ENCODE data around the gene PIK3C2G. TPM values are rescaled to one million over a fixed set of nuclear protein-coding genes. Genes with fewer than 3 reads are reported as not detected.

Gene PIK3C2G
- total RNA-seq, 1 experiment from 2014 or later: not detected

DNA sequence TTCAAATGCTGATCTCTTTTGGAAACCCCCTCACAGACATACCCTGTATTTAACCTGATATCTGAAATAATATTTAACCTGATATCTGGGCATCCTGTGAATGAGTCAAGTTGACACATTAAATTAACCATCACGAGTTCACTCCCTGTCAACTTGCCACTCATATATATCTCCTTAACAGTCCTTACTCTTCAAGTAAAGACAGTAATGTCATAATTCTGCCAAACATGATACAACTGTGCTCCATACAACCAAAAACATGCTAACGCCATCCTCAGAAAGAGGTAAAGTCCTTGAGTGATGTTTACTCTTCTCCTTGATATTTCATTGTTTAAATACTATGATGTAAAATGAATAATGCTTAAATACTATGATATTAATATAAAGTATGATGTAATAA lies 371.5 kb downstream of the PIK3C2G start:
- ATAC-seq: no peak
- ChIA-PET POLR2A (no interaction called here), CTCF (no interaction called here)

DNA sequence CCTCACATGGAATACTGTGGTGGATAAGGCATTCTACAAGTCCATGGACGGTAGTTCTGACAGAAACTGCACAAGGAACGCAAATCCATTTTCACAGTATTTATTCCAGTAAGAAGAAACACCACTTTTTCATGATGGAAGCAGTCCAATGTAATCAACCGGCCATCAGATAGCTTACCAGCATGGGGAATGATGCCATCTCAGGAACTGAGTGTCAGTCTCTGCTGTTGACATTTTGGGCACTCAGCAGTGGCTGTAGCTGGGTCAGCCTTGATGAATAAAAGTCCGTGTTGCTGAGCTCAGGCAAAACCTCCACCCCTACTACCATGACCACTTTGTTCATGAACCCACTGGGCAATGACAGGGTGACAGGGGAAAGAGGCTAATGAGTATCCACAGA lies 373.1 kb downstream of the PIK3C2G start:
- Histone ChIP-seq H3K36me3 (ENCODE audit: control insufficient read depth, insufficient read depth, low read length) (no peaks in the 10 kb centered on the region), H3K4me1 (ENCODE audit: control insufficient read depth, insufficient read depth, low read length) (no peaks in the 10 kb centered on the region), H3K27ac (ENCODE audit: low read length) (no peak overlapping the region), H3K9me3 (ENCODE audit: control insufficient read depth, insufficient read depth, low read depth, low read length) (no peaks in the 10 kb centered on the region), H3K4me3 (ENCODE audit: low read depth in 2 of 2, low read length in 2 of 2) (no peak overlapping the region), H3K27me3 (ENCODE audit: control insufficient read depth, insufficient read depth, low read length) (no peaks in the 10 kb centered on the region)
- ATAC-seq: no peak
- CTCF ChIA-PET: no interaction called here
- BruUV-seq (replicated peaks): no TSS peak
- no peak for DNase-seq (ENCODE audit: low read depth, low spot score)
- POLR2A ChIA-PET: no interaction called here
- TF ChIP-seq TCF7L2 (IDR thresholded peaks at IDR 0.05; ENCODE audit: low read depth, low read length) (no peak), POLR2AphosphoS5 (IDR thresholded peaks at IDR 0.05; ENCODE audit: low read depth, low read length) (no peak), SIN3A (IDR thresholded peaks at IDR 0.05; ENCODE audit: borderline replicate concordance, insufficient read depth, low read depth, low read length) (no peak)
- TF ChIP-seq, protein P1, sequence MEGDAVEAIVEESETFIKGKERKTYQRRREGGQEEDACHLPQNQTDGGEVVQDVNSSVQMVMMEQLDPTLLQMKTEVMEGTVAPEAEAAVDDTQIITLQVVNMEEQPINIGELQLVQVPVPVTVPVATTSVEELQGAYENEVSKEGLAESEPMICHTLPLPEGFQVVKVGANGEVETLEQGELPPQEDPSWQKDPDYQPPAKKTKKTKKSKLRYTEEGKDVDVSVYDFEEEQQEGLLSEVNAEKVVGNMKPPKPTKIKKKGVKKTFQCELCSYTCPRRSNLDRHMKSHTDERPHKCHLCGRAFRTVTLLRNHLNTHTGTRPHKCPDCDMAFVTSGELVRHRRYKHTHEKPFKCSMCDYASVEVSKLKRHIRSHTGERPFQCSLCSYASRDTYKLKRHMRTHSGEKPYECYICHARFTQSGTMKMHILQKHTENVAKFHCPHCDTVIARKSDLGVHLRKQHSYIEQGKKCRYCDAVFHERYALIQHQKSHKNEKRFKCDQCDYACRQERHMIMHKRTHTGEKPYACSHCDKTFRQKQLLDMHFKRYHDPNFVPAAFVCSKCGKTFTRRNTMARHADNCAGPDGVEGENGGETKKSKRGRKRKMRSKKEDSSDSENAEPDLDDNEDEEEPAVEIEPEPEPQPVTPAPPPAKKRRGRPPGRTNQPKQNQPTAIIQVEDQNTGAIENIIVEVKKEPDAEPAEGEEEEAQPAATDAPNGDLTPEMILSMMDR (IDR thresholded peaks at IDR 0.05): no peak
- TF ChIP-seq, protein P2, sequence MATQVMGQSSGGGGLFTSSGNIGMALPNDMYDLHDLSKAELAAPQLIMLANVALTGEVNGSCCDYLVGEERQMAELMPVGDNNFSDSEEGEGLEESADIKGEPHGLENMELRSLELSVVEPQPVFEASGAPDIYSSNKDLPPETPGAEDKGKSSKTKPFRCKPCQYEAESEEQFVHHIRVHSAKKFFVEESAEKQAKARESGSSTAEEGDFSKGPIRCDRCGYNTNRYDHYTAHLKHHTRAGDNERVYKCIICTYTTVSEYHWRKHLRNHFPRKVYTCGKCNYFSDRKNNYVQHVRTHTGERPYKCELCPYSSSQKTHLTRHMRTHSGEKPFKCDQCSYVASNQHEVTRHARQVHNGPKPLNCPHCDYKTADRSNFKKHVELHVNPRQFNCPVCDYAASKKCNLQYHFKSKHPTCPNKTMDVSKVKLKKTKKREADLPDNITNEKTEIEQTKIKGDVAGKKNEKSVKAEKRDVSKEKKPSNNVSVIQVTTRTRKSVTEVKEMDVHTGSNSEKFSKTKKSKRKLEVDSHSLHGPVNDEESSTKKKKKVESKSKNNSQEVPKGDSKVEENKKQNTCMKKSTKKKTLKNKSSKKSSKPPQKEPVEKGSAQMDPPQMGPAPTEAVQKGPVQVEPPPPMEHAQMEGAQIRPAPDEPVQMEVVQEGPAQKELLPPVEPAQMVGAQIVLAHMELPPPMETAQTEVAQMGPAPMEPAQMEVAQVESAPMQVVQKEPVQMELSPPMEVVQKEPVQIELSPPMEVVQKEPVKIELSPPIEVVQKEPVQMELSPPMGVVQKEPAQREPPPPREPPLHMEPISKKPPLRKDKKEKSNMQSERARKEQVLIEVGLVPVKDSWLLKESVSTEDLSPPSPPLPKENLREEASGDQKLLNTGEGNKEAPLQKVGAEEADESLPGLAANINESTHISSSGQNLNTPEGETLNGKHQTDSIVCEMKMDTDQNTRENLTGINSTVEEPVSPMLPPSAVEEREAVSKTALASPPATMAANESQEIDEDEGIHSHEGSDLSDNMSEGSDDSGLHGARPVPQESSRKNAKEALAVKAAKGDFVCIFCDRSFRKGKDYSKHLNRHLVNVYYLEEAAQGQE (IDR thresholded peaks at IDR 0.05; ENCODE audit: insufficient read depth in 1 of 2, low read depth in 2 of 2, low read length in 1 of 2): no peak
- intact Hi-C loops (cut with micrococcal nuclease; ENCODE audit: unreplicated experiment): no loop called here
- in situ Hi-C loops (cut with HindIII; ENCODE audit: low pct_unique_long_range_greater_than_20kb, low sequenced_read_pairs): no loop called here

More for the DNA sequence above, 371.5 kb downstream of the PIK3C2G start:
- no TSS peak for BruUV-seq (replicated peaks)
- intact Hi-C loops (cut with micrococcal nuclease; ENCODE audit: unreplicated experiment): no loop called here
- TF ChIP-seq, protein P2 (IDR thresholded peaks at IDR 0.05; ENCODE audit: insufficient read depth in 1 of 2, low read depth in 2 of 2, low read length in 1 of 2): no peak
- TF ChIP-seq SIN3A (IDR thresholded peaks at IDR 0.05; ENCODE audit: borderline replicate concordance, insufficient read depth, low read depth, low read length) (no peak), TCF7L2 (IDR thresholded peaks at IDR 0.05; ENCODE audit: low read depth, low read length) (no peak), POLR2AphosphoS5 (IDR thresholded peaks at IDR 0.05; ENCODE audit: low read depth, low read length) (no peak)
- TF ChIP-seq, protein P1 (IDR thresholded peaks at IDR 0.05): no peak
- Histone ChIP-seq H3K36me3 (ENCODE audit: control insufficient read depth, insufficient read depth, low read length) (no peaks in the 10 kb centered on the region), H3K9me3 (ENCODE audit: control insufficient read depth, insufficient read depth, low read depth, low read length) (no peaks in the 10 kb centered on the region), H3K4me3 (ENCODE audit: low read depth in 2 of 2, low read length in 2 of 2) (no peak overlapping the region), H3K4me1 (ENCODE audit: control insufficient read depth, insufficient read depth, low read length) (no peaks in the 10 kb centered on the region), H3K27ac (ENCODE audit: low read length) (no peak overlapping the region), H3K27me3 (ENCODE audit: control insufficient read depth, insufficient read depth, low read length) (no peaks in the 10 kb centered on the region)
- in situ Hi-C loops (cut with HindIII; ENCODE audit: low pct_unique_long_range_greater_than_20kb, low sequenced_read_pairs): no loop called here
- no peak for DNase-seq (ENCODE audit: low read depth, low spot score)
